Endothelial cell (in vitro differentiated cells): ENCODE measurements around the gene PRR36. TPM values are rescaled to one million over a fixed set of nuclear protein-coding genes. Genes with fewer than 3 reads are reported as not detected.

Source experiments
- DNase-seq: peaks from one replicate; pipeline ENCODE4 v3.0.0; 2021; ENCODE audit warnings: low spot score
- H3K27ac Mint-ChIP-seq: one replicate; pipeline ENCODE4 v1.8.0; 2021; ENCODE audit warnings: mixed read lengths, inconsistent platforms; ENCODE audit not compliant: unreplicated experiment
- H3K27me3 Mint-ChIP-seq: one replicate; pipeline ENCODE4 v1.8.0; 2021; ENCODE audit warnings: mild to moderate bottlenecking, moderate library complexity, mixed read lengths, inconsistent platforms; ENCODE audit not compliant: unreplicated experiment
- H3K36me3 Mint-ChIP-seq: one replicate; pipeline ENCODE4 v1.8.0; 2021; ENCODE audit warnings: mild to moderate bottlenecking, low read depth, mixed read lengths, inconsistent platforms; ENCODE audit not compliant: unreplicated experiment
- H3K4me1 Mint-ChIP-seq: one replicate; pipeline ENCODE4 v1.8.0; 2021; ENCODE audit warnings: mild to moderate bottlenecking, mixed read lengths, inconsistent platforms; ENCODE audit not compliant: unreplicated experiment
- H3K4me3 Mint-ChIP-seq: one replicate; pipeline ENCODE4 v1.8.0; 2021; ENCODE audit warnings: mild to moderate bottlenecking, mixed read lengths, inconsistent platforms; ENCODE audit not compliant: unreplicated experiment
- H3K9me3 Mint-ChIP-seq: one replicate; pipeline ENCODE4 v1.8.0; 2021; ENCODE audit warnings: mixed read lengths, inconsistent platforms; ENCODE audit not compliant: unreplicated experiment
- total RNA-seq: library from RNA; stranded (reverse); fragmentation: NEBNext Ultra II Directional; extraction: Animal tissue kit (Norgen Biotek cat#: 25700); gene quantifications from one replicate; pipeline ENCODE4 v1.2.1, GENCODE V29; 2021; ENCODE audit not compliant: unreplicated experiment
- TF ChIP-seq, protein P1 (sequence below): fragments of 200-600 bp; sonication (generic); IDR thresholded peaks from one replicate; pipeline ENCODE4 v1.5.0; 2021; ENCODE audit warnings: antibody characterized with exemption; ENCODE audit not compliant: unreplicated experiment

PRR36 gene
- total RNA-seq, 1 donor from 2014 or later: 0.23 TPM

DNA sequence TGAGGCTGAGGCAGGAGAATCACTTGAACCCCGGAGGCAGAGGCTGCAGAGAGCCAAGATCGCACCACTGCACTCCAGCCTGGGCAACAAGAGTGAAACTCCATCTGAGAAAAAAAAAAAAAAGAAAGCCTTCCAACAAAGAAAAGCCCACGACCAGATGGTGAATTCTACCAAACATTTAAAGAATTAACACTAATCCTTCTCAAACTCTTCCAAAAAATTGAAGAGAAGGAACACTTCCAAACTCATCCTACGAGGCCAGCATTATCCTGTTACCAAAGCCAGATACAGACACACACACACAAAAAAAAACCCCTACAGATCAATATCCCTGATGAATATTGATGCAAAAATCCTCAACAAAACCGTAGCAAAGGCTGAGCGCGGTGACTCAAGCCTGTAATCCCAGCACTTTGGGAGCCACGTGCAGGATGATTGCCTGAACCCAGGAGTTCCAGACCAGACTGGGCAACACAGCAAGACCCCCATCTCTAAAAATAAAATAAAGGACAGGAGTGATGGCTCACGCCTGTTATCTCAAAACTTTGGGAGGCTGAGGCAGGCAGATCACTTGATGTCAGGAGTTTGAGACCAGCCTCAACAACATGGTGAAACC lies 50.4 kb downstream of the PRR36 start:
- TF ChIP-seq, protein P1, sequence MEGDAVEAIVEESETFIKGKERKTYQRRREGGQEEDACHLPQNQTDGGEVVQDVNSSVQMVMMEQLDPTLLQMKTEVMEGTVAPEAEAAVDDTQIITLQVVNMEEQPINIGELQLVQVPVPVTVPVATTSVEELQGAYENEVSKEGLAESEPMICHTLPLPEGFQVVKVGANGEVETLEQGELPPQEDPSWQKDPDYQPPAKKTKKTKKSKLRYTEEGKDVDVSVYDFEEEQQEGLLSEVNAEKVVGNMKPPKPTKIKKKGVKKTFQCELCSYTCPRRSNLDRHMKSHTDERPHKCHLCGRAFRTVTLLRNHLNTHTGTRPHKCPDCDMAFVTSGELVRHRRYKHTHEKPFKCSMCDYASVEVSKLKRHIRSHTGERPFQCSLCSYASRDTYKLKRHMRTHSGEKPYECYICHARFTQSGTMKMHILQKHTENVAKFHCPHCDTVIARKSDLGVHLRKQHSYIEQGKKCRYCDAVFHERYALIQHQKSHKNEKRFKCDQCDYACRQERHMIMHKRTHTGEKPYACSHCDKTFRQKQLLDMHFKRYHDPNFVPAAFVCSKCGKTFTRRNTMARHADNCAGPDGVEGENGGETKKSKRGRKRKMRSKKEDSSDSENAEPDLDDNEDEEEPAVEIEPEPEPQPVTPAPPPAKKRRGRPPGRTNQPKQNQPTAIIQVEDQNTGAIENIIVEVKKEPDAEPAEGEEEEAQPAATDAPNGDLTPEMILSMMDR: no peak
- Mint-ChIP-seq H3K27me3 (no peaks in the 10 kb centered on the region), H3K9me3 (no peaks in the 10 kb centered on the region), H3K36me3 (peaks cover 4% of the 10 kb centered on the region), H3K27ac (no peak overlapping the region), H3K4me3 (no peak overlapping the region), H3K4me1 (peaks cover 4% of the 10 kb centered on the region)
- no peak for DNase-seq

DNA sequence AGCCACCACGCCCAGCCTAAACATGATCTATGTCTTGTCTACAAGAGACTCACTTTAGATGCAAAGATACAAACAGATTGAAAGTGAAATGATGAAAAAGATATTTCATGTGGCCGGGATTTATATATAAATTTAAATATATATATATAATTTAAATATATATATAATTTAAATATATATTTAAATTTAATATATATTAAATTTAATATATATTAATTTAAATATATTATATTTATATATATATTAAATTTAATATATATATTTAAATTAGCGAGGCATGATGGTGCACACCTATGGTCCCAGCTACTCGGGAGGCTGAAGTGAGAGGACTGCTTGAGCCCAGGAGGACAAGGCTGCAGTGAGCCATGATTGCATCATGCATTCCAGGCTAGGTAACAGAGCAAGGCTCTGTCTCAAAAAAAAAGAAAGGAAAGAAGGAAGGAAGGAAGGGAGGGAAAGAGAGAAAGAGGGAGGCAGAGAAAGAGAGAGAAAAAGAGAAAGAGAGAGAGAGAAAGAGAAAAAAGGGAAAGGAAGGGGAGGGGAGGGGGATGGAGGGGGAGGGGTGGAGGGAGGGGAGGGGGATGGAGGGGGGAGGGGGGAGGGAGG lies 51.2 kb downstream of the PRR36 start:
- Mint-ChIP-seq H3K27ac (no peak overlapping the region), H3K36me3 (peaks cover 5% of the 10 kb centered on the region), H3K27me3 (no peaks in the 10 kb centered on the region), H3K4me1 (peaks cover 4% of the 10 kb centered on the region), H3K4me3 (no peak overlapping the region), H3K9me3 (no peaks in the 10 kb centered on the region)
- TF ChIP-seq, protein P1: no peak
- DNase-seq: no peak

DNA sequence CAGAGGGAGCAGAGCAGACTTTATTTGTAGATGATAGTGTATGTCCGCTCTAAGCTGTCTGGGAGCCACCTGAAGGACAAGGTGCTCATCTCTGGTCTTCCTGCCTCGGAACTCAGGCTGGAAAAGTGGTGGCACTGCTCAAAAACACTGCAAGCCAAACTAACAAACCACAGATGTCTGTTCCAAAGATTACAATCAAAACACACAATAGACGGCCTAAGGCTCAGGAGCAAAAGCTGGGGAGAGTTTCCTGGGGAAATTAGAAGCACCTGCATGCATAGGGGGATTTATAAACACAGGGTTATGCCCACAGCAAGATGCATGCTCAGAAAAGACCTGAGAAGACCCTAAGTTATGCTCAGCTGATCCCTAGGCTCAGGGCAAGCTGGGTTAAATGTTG lies 53.6 kb downstream of the PRR36 start:
- TF ChIP-seq, protein P1: no peak
- Mint-ChIP-seq H3K27me3 (peaks cover 1% of the 10 kb centered on the region), H3K4me1 (peaks cover 4% of the 10 kb centered on the region), H3K9me3 (no peaks in the 10 kb centered on the region), H3K4me3 (no peak overlapping the region), H3K27ac (no peak overlapping the region), H3K36me3 (peaks cover 5% of the 10 kb centered on the region)
- no peak for DNase-seq

DNA sequence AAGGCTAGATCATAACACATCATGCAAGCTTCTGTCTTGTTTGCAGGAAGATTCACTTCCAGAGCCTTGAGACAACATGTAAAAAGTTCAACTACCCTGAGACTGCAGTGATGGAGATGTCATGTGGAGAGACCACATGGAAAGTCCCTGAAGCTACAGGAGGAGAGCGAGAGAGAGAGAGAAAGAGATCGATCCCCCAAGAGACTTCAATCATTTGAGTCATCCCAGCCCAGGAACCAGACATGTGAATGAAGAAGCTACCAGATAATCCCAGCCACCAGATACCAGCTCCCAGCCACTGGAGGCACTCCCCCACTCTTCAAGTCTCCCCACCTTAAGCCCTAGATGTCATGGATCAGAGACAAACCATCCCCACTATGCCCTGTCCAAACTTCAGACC lies 54.9 kb downstream of the PRR36 start:
- TF ChIP-seq, protein P1: no peak
- peaks cover 4% of the 10 kb centered on the region for H3K27me3 Mint-ChIP-seq
- no peak for DNase-seq
- peaks cover 5% of the 10 kb centered on the region for H3K36me3 Mint-ChIP-seq
- H3K4me3 Mint-ChIP-seq: no peak overlapping the region
- no peaks in the 10 kb centered on the region for H3K9me3 Mint-ChIP-seq
- no peak overlapping the region for H3K27ac Mint-ChIP-seq
- peaks cover 4% of the 10 kb centered on the region for H3K4me1 Mint-ChIP-seq

DNA sequence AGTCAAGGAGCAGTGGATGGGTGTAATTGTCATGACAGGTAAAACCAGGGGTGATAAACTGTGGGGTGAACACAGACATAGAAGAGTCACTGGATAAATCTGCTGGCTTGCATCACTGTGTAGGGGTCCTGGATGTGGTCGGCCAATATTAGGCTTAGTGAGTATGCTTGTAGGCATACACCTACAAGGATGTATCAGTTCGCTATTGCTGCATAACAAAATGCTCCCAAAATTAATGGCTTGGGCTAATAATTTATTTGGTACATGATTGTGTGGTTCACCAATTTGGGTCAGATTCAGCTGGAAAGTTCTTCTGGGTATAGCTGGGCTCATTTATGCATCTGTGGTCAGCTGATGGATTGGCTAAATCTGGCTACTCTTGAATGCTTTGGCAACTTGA lies 55.4 kb downstream of the PRR36 start:
- no peak overlapping the region for H3K27ac Mint-ChIP-seq
- TF ChIP-seq, protein P1: no peak
- no peaks in the 10 kb centered on the region for H3K9me3 Mint-ChIP-seq
- peaks cover 4% of the 10 kb centered on the region for H3K4me1 Mint-ChIP-seq
- H3K36me3 Mint-ChIP-seq: peaks cover 5% of the 10 kb centered on the region
- no peak overlapping the region for H3K4me3 Mint-ChIP-seq
- DNase-seq: no peak
- H3K27me3 Mint-ChIP-seq: peaks cover 6% of the 10 kb centered on the region
